DOHH2 (cell line): ENCODE results near the gene IL17RA.

Experiments
- H3F3A ChIP-seq: fragments of 200-600 bp; sonication (generic), shearing (Covaris generic); 2 replicates; pipeline ENCODE4 v1.6.0; 2016; ENCODE audit warnings: antibody characterized with exemption, mild to moderate bottlenecking; ENCODE audit not compliant: control insufficient read depth, insufficient read depth
- H3K27ac ChIP-seq: fragments of 200-600 bp; sonication (generic); 2 replicates; pipeline ENCODE4 v1.5.1; 2014; ENCODE audit warnings: low read depth, mild to moderate bottlenecking, low read length, moderate library complexity
- H3K27me3 ChIP-seq: fragments of 200-600 bp; sonication (generic); 2 replicates; pipeline ENCODE4 v1.6.1; 2014; ENCODE audit warnings: mild to moderate bottlenecking, low read length, mixed read lengths; ENCODE audit not compliant: control insufficient read depth
- H3K36me3 ChIP-seq: fragments of 200-600 bp; sonication (generic); 2 replicates; pipeline ENCODE4 v1.6.1; 2014; ENCODE audit warnings: mild to moderate bottlenecking, low read length, moderate library complexity, mixed read lengths; ENCODE audit not compliant: control insufficient read depth
- H3K4me1 ChIP-seq: fragments of 200-600 bp; sonication (generic); 2 replicates; pipeline ENCODE4 v1.6.1; 2014; ENCODE audit warnings: mild to moderate bottlenecking, low read length, mixed read lengths; ENCODE audit not compliant: control insufficient read depth
- H3K4me2 ChIP-seq: fragments of 200-600 bp; sonication (generic); 2 replicates; pipeline ENCODE4 v1.6.0; 2014; ENCODE audit warnings: mild to moderate bottlenecking, low read length, moderate library complexity
- H3K4me3 ChIP-seq: fragments of 200-600 bp; sonication (generic); 2 replicates; pipeline ENCODE4 v1.5.1; 2014; ENCODE audit warnings: mild to moderate bottlenecking, low read length, mixed read lengths
- H3K79me2 ChIP-seq: fragments of 200-600 bp; sonication (generic); 2 replicates; pipeline ENCODE4 v1.6.1; 2014; ENCODE audit warnings: mild to moderate bottlenecking, low read length, mixed read lengths; ENCODE audit not compliant: control insufficient read depth
- H3K9me2 ChIP-seq: fragments of 200-600 bp; sonication (generic); replicated peaks from 2 replicates; pipeline ENCODE4 v1.6.1; 2014; ENCODE audit warnings: mild to moderate bottlenecking, low read length, mixed read lengths; ENCODE audit not compliant: control insufficient read depth
- H3K9me3 ChIP-seq: fragments of 200-600 bp; sonication (generic); 2 replicates; pipeline ENCODE4 v1.6.1; 2014; ENCODE audit warnings: antibody characterized with exemption, low read length, mixed read lengths; ENCODE audit not compliant: control insufficient read depth, insufficient read depth
- H4K20me1 ChIP-seq: fragments of 200-600 bp; sonication (generic); 2 replicates; pipeline ENCODE4 v1.6.0; 2014; ENCODE audit warnings: low read depth, mild to moderate bottlenecking, antibody characterized with exemption, low read length, moderate library complexity; ENCODE audit not compliant: control insufficient read depth, insufficient read depth
- CTCF ChIP-seq: fragments of 200-600 bp; sonication (generic); IDR thresholded peaks from one replicate; pipeline ENCODE4 v1.5.1; 2014; ENCODE audit warnings: antibody characterized with exemption, mild to moderate bottlenecking, low read depth, low read length; ENCODE audit not compliant: poor library complexity, severe bottlenecking
- EZH2phosphoT487 ChIP-seq: fragments of 200-600 bp; sonication (generic); IDR thresholded peaks from 2 replicates; pipeline ENCODE4 v1.6.1; 2017; ENCODE audit warnings: borderline replicate concordance, mild to moderate bottlenecking, antibody characterized with exemption, low read length, moderate library complexity, mixed read lengths

The IL17RA gene

GRCh38 chr22:17097701-17098100, 12.9 kb downstream of the IL17RA start:
- TF ChIP-seq EZH2phosphoT487 (no peak), CTCF (no peak)

GRCh38 chr22:17098379-17098819, 13.6 kb downstream of the IL17RA start:
- Histone ChIP-seq H3K4me3 (peak overlapping the region; percentile 49), H3K36me3 (peaks cover 50% of the 10 kb centered on the region), H3K4me2 (peak overlapping the region; percentile 70), H3K27ac (peak overlapping the region; percentile 66), H3K4me1 (peaks cover 64% of the 10 kb centered on the region), H3K27me3 (no peaks in the 10 kb centered on the region), H3K9me3 (no peaks in the 10 kb centered on the region), H3K79me2 (peaks cover 21% of the 10 kb centered on the region), H3F3A (peaks cover 11% of the 10 kb centered on the region), H4K20me1 (0 out of 2 replicates have a peak, but pooled peaks cover 10% of the 10 kb centered on the region), H3K9me2 (no peaks in the 10 kb centered on the region)
- TF ChIP-seq CTCF (no peak), EZH2phosphoT487 (no peak)

More at GRCh38 chr22:17097701-17098100, 12.9 kb downstream of the IL17RA start:
- Histone ChIP-seq H3K79me2 (peaks cover 26% of the 10 kb centered on the region), H4K20me1 (0 out of 2 replicates have a peak, but pooled peaks cover 10% of the 10 kb centered on the region), H3K27ac (peak overlapping the region; percentile 66), H3K9me2 (no peaks in the 10 kb centered on the region), H3K9me3 (no peaks in the 10 kb centered on the region), H3K4me3 (peak overlapping the region; percentile 49), H3K4me1 (peaks cover 64% of the 10 kb centered on the region), H3K36me3 (peaks cover 48% of the 10 kb centered on the region), H3F3A (peaks cover 11% of the 10 kb centered on the region), H3K27me3 (no peaks in the 10 kb centered on the region), H3K4me2 (peak overlapping the region; percentile 70)

GRCh38 chr22:17100621-17101020, 15.8 kb downstream of the IL17RA start:
- TF ChIP-seq CTCF (no peak), EZH2phosphoT487 (no peak)
- Histone ChIP-seq H3F3A (peaks cover 11% of the 10 kb centered on the region), H3K36me3 (peaks cover 54% of the 10 kb centered on the region), H3K27ac (no peak overlapping the region), H4K20me1 (0 out of 2 replicates have a peak, but pooled peaks cover 10% of the 10 kb centered on the region), H3K4me2 (no peak overlapping the region), H3K27me3 (no peaks in the 10 kb centered on the region), H3K9me3 (no peaks in the 10 kb centered on the region), H3K79me2 (peaks cover 14% of the 10 kb centered on the region), H3K9me2 (no peaks in the 10 kb centered on the region), H3K4me1 (peaks cover 48% of the 10 kb centered on the region), H3K4me3 (no peak overlapping the region)
